AG09319 (cell line): ENCODE measurements around the gene FAM174C.

Experiments
- DNase-seq: peaks from one replicate; pipeline ENCODE4 v3.0.0-alpha.2; 2010; ENCODE audit warnings: low read depth; ENCODE audit errors: extremely low read depth
- TF ChIP-seq, protein P1 (sequence below): IDR thresholded peaks from 2 replicates; pipeline ENCODE4 v1.5.1; 2011; ENCODE audit warnings: low read depth, mild to moderate bottlenecking, inconsistent platforms, low read length, moderate library complexity

The FAM174C gene

DNA sequence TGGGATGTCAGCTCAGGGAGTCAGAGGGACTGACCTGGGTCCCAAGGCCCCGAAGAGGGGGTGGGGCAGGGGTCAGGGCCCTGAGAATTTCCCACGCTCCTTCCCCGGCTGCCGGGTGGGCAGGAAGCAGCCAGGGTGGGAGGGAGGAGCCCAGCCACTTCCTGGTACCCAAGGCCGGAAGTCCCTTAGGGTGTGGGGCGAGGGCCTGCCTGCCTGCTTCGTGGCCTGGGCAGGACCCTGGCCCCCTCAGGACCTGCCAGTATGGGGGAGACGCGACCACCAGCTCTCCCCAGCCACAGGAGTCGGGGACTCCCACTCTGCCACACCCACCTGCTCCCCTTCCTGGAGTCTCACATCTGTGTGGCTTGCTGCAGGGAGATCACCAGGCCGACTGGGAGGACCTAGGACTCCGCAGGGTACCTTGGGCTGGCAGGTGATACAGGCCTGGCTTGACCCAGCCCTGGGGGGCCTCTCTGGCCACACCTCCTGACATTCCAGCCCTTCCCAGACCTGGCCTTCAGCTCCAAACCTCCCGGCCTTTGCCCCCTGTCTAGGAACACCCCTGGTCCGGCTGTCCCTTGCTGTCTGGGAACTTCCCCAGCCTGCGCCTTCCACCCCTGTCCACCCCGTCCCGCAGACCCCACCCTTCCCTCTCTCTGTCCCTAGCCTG, 16.0 kb upstream of the FAM174C start:
- TF ChIP-seq, protein P1, sequence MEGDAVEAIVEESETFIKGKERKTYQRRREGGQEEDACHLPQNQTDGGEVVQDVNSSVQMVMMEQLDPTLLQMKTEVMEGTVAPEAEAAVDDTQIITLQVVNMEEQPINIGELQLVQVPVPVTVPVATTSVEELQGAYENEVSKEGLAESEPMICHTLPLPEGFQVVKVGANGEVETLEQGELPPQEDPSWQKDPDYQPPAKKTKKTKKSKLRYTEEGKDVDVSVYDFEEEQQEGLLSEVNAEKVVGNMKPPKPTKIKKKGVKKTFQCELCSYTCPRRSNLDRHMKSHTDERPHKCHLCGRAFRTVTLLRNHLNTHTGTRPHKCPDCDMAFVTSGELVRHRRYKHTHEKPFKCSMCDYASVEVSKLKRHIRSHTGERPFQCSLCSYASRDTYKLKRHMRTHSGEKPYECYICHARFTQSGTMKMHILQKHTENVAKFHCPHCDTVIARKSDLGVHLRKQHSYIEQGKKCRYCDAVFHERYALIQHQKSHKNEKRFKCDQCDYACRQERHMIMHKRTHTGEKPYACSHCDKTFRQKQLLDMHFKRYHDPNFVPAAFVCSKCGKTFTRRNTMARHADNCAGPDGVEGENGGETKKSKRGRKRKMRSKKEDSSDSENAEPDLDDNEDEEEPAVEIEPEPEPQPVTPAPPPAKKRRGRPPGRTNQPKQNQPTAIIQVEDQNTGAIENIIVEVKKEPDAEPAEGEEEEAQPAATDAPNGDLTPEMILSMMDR, result no peak
- no peak for DNase-seq

DNA sequence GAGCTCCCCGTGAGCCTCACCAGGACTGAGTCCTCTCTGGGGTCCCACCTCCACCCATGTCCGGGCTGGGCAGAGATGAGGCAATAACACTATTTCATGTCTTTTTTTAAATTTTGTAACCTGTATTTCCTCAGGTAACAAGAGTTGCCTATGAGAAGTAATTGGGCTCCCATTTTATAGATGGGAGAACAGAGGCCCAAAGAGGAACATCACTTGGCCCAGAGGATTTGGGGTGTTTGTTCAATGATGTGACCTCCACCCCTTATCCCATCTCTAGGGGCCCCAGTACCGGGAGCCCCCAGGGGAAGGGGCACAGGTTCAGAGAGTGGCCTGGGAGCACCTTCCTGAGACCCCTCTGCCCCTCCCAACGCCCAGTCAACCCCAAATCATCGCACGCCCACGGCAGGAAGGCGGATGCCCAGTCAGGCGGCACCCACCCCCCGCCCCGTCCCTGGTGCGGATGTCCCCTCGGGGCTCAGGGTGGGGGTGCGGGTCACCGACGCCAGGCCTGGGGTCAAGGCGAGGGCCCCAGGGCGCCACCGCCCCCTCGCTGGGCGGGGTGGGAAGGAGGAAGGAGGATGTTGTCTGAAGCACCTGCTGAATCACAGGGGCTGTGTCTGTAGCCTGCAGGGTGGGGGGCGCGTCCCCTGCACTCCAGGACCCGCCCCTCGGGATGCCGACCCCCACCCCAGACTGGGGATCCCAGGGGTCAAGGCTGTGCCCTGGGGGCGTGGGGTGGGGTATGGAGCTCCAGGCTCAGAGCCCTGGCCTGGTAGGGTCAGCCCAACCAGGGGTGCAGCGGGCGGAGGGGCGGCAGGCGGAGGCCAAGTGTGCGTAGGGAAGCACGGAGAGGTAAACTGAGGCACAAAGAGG, 15.2 kb upstream of the FAM174C start:
- DNase-seq, result no peak
- TF ChIP-seq, protein P1, result no peak

DNA sequence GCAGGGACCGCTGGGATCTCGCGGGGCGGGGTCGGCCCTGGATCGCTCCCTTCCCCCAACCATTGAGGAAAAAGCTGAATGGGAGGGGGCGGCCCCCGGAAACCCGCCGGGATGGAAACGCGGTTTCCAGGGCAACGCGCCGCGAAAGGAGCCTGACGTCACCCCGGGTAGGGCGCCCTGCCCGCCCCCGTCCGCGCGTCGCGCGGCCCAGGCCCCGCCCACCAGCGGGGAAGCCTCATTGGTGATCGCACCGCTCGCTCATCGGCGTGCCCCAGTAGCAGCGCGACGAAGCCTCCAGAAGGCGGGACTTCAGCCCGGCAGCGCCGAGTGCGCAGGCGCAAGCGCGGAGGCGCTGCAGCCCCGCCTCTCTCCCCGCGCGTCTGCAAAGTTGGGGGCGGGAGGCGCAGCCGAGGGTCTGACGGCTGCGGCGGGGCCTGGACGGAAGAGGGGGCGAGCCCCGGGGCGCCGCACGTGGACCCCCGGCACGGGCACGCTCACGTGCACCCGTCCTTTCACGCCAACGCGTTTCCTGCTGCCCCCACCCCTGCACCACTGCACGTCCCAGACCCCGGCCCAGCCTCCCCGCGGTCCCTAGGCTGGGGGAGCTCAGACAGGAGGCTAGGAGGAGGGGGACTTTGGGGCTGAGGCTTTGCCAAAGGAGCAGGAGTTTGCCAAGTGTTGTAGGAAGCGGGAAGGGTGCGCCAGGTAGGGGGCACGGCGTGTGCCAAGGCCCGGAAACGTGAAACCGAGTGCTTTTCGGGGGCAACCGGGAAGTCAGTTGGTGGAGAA, 14.4 kb upstream of the FAM174C start:
- peak; percentile 95 for DNase-seq
- TF ChIP-seq, protein P1, result no peak

DNA sequence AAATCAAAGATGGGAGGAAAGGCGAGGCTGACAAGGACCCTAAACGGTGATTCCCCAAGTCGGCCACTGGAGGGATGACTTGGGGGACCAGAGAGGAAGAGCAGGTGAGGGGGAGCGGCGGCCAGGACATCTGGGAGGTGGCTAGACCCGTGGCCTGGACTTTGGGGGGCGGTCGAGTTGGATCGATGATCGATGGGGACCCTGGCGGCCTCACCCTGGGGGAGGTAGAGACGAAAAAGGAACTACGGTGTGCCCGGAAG, 13.9 kb upstream of the FAM174C start:
- TF ChIP-seq, protein P1, result peak; percentile 3
- no peak for DNase-seq

DNA sequence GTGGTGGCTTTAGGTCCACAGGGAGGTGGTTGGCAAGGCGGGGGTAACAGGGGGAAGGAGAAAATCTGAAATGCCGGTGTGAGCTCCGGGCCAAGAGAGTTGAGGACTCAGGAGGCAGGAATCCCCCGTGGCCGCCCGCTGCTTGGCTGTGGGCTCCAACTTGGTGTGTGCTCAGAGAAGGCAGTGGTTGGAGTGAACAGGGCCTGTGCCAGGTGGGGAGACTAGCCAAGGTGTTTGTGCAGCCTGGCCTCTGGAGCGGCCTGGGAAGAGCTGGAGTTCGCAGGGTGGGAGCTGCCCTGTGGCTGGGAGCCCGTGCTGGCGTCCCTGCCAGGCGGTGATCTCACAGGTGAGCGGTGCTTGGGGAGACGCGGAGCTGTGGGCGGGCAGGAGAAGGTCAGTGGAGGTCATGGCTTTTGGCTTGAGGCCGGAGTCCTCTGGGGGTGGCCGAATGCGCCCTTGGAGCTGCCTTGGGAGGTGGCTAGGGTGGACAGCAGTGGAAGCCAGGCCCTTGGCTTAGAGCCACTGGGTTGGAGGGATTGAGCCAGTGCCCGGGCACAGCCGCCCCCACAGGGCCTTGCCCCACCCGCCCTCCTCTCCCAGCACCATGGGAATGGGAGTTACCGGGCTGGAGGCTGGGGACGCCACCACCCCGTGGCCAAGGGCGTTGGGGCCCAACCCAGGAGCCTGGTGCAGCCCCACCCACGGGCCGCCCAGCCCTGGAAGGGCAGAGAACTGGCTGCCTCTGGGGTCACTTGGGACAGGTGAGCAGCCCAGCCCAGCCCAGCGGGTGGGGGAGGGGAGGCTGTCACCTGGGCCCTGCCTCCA, 13.3 kb upstream of the FAM174C start:
- no peak for DNase-seq

DNA sequence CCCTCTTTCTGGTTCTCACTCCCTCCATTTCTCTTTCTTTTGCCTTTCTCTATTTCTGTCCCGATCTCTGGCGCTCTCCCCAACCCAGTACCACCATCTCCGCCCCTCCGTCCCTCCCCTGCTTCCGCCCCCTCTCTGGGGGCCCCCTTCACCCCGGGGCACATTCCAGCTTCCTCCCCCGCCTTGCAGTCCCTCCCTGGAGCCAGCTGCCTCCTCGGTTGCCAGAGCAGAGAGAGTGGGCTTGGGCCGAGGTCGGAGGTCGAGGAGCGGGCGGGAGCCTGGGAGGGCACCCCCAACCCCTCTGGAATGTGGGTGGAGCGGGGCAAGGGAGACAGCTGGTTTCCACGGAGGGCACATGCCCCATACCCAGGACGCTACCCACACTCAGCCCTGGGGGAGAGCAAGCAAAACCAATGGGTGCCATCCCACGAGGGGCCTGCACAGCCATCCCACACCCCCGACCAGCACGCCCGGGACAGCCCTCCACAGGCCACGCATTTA, 12.7 kb upstream of the FAM174C start:
- TF ChIP-seq, protein P1, result no peak
- no peak for DNase-seq

More for the DNA sequence above, 13.3 kb upstream of the FAM174C start:
- TF ChIP-seq, protein P1, result no peak
